GM18499 (cell line): ENCODE measurements around the gene TFIP11.

ENCODE experiments used
- ATAC-seq: cut with Tn5 transposase; IDR thresholded peaks from one replicate; pipeline ENCODE4 v1.9.1; 2021; ENCODE audit warnings: moderate number of reproducible peaks; ENCODE audit not compliant: insufficient read depth, unreplicated experiment

Gene TFIP11

GRCh38 chr22:26514419-26515161, 2.3 kb upstream of the TFIP11 start:
- ATAC-seq: no peak

GRCh38 chr22:26513838-26514237, 1.6 kb upstream of the TFIP11 start:
- no peak for ATAC-seq

GRCh38 chr22:26508148-26508547, 4.1 kb downstream of the TFIP11 start:
- ATAC-seq: no peak

GRCh38 chr22:26503758-26504157, 8.5 kb downstream of the TFIP11 start:
- ATAC-seq: no peak

GRCh38 chr22:26502688-26503561, 9.3 kb downstream of the TFIP11 start:
- no peak for ATAC-seq

- ATAC-seq: no peak
Observed at GRCh38 chr22:26501996-26502395, 10.3 kb downstream of the TFIP11 start.

- no peak for ATAC-seq
Observed at GRCh38 chr22:26499188-26499703, 13.0 kb downstream of the TFIP11 start.

- no peak for ATAC-seq
Observed at GRCh38 chr22:26496456-26496855, 15.8 kb downstream of the TFIP11 start.

GRCh38 chr22:26494506-26494905, 17.8 kb downstream of the TFIP11 start:
- no peak for ATAC-seq

GRCh38 chr22:26492220-26492619, 20.1 kb downstream of the TFIP11 start:
- ATAC-seq: no peak

GRCh38 chr22:26489447-26490036, 22.7 kb downstream of the TFIP11 start:
- ATAC-seq: no peak

GRCh38 chr22:26487996-26488395, 24.3 kb downstream of the TFIP11 start:
- no peak for ATAC-seq

GRCh38 chr22:26486394-26486793, 25.9 kb downstream of the TFIP11 start:
- ATAC-seq: no peak

GRCh38 chr22:26485806-26486390, 26.4 kb downstream of the TFIP11 start:
- no peak for ATAC-seq

- ATAC-seq: no peak
Observed at GRCh38 chr22:26485013-26485412, 27.3 kb downstream of the TFIP11 start.

GRCh38 chr22:26484360-26484706, 27.9 kb downstream of the TFIP11 start:
- no peak for ATAC-seq

GRCh38 chr22:26483439-26484359, 28.6 kb downstream of the TFIP11 start, which contains the start of the genes HPS4 and SRRD:
Gene HPS4 (minus strand): TSS chr22:26483783. CDS start chr22:26481762, 2,021 bp downstream.
Gene SRRD (plus strand): TSS chr22:26483877. CDS start chr22:26483891, 14 bp downstream.
- no peak for ATAC-seq

- ATAC-seq: no peak
Observed at GRCh38 chr22:26483043-26483438, 29.2 kb downstream of the TFIP11 start.

GRCh38 chr22:26482161-26482560, 30.1 kb downstream of the TFIP11 start:
- ATAC-seq: no peak
